T-helper 2 cell (primary cell): ENCODE measurements around the gene ICAM5.
"Not testable (repeated sequence)": the region's sequence is repeated elsewhere in the genome, so short reads cannot be mapped to it uniquely, and the experiment has no call there.

ENCODE experiments used
- DNase-seq, 5 experiments: peaks; one replicate each; pipeline versions ENCODE4 v3.0.0 to v3.0.0-alpha.2; 2012 to 2022

ICAM5 gene

DNA sequence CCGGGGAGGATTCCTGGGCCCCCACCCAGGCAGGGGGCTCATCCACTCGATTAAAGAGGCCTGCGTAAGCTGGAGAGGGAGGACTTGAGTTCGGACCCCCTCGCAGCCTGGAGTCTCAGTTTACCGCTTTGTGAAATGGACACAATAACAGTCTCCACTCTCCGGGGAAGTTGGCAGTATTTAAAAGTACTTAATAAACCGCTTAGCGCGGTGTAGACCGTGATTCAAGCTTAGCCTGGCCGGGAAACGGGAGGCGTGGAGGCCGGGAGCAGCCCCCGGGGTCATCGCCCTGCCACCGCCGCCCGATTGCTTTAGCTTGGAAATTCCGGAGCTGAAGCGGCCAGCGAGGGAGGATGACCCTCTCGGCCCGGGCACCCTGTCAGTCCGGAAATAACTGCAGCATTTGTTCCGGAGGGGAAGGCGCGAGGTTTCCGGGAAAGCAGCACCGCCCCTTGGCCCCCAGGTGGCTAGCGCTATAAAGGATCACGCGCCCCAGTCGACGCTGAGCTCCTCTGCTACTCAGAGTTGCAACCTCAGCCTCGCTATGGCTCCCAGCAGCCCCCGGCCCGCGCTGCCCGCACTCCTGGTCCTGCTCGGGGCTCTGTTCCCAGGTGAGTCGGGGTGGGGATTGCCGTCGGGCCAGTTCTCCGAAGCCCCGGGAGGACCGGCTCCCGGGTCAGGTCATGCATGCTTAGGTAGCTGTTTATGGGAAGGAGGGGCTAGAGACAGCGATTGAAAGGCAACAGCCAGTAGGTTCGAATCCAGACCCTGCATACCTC lies 18.9 kb upstream of the ICAM5 start, which contains the start of gene ICAM1:
TSS of gene ICAM1 (plus strand) at position 505 of the 779 bp plus-strand sequence. CDS start at position 545, 40 bp downstream.
- DNase-seq = peak; percentile 45 to 89 (median 61)

GRCh38 chr19:10271543-10272086 lies 18.1 kb upstream of the ICAM5 start:
- DNase-seq = peak in 2 of 5 experiments; percentile 33 to 52

DNA sequence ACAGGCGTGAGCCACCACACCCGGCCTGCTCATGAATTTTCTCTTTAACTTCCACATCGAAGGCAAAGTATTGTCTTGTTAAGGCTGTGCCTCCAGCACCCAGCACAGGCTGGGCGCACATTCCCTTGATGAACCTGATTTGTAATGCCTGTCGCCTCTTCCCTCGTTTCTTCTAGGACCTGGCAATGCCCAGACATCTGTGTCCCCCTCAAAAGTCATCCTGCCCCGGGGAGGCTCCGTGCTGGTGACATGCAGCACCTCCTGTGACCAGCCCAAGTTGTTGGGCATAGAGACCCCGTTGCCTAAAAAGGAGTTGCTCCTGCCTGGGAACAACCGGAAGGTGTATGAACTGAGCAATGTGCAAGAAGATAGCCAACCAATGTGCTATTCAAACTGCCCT lies 15.2 kb upstream of the ICAM5 start:
- DNase-seq = no peak

DNA sequence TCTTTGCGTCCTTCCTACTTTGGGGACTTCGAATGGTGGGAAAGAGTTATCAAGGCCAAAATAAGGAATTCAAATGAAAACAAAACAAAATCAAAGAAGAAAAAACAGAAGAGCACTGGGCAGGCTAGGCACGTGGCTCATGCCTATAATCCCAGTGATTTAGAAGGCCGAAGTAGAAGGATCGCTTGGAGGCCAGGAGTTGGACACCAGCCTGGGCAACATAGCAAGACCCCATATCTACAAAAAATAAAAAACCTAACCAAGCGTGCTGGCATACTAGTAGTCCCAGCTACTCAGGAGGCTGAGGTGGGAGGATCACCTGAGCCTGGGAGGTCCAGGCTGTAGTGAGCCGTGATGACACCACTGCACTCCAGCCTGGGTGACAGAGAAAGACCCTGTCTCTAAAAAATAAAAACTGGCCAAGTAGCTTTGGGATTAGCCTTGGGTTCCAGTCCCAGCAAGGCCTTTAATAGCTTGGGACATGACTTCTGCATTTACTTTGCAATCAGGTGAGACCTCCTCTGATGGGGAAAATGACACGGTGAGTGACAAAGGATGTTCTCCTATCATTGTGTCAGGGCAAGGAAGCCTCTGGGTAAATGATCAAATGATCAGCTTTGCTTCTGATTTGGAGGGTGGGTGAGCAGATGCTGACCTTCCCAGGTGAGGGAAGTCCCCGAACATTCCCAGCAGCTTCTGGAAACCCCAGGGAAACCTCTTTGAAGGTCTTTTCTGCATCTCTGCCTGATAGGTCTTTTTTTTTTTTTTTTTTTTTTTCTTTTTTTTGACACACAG lies 11.8 kb upstream of the ICAM5 start:
- DNase-seq = no peak

- DNase-seq = no peak
These were observed 10.8 kb upstream of the ICAM5 start for GRCh38 chr19:10278935-10279334.

GRCh38 chr19:10279737-10280442 lies 9.9 kb upstream of the ICAM5 start:
- no peak for DNase-seq

DNA sequence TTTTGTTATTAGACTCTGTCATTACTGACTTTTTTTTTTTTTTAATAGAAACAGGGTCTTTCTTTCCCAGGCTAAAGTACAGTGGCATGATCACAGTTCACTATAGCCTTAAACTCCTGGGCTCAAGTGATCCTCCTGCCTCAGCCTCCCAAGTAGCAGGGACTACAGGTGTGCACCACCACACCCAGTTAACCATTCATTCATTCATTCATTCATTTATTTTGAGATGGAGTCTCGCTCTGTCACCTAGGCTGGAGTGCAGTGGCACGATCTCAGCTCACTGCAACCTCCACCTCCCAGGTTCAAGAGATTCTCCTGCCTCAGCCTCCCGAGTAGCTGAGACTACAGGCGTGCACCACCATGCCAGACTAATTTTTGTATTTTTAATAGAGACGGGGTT lies 7.7 kb upstream of the ICAM5 start:
- DNase-seq = not testable (repeated sequence)

- DNase-seq = no peak
These were observed 6.3 kb upstream of the ICAM5 start for GRCh38 chr19:10283301-10284064.

GRCh38 chr19:10284065-10284959 lies 5.4 kb upstream of the ICAM5 start:
- DNase-seq = no peak

GRCh38 chr19:10284960-10285278 lies 4.8 kb upstream of the ICAM5 start:
- no peak for DNase-seq

- no peak for DNase-seq
These were observed 4.4 kb upstream of the ICAM5 start for GRCh38 chr19:10285393-10285792.

DNA sequence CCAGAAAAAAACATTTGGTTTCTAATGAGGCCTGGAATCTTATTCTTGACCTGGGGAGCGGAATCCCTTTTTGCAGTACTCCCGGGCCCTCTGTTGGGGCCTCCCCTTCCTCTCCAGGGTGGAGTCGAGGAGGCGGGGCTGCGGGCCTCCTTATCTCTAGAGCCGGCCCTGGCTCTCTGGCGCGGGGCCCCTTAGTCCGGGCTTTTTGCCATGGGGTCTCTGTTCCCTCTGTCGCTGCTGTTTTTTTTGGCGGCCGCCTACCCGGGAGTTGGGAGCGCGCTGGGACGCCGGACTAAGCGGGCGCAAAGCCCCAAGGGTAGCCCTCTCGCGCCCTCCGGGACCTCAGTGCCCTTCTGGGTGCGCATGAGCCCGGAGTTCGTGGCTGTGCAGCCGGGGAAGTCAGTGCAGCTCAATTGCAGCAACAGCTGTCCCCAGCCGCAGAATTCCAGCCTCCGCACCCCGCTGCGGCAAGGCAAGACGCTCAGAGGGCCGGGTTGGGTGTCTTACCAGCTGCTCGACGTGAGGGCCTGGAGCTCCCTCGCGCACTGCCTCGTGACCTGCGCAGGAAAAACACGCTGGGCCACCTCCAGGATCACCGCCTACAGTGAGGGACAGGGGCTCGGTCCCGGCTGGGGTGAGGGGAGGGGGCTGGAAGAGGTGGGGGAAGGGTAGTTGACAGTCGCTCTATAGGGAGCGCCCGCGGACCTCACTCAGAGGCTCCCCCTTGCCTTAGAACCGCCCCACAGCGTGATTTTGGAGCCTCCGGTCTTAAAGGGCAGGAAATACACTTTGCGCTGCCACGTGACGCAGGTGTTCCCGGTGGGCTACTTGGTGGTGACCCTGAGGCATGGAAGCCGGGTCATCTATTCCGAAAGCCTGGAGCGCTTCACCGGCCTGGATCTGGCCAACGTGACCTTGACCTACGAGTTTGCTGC lies 2.7 kb upstream of the ICAM5 start, which contains the start of gene ICAM4:
TSS of gene ICAM4 (plus strand) at position 153 of the 935 bp plus-strand sequence. CDS start at position 211, 58 bp downstream.
- peak in 1 of 5 experiments; percentile 52 for DNase-seq

DNA sequence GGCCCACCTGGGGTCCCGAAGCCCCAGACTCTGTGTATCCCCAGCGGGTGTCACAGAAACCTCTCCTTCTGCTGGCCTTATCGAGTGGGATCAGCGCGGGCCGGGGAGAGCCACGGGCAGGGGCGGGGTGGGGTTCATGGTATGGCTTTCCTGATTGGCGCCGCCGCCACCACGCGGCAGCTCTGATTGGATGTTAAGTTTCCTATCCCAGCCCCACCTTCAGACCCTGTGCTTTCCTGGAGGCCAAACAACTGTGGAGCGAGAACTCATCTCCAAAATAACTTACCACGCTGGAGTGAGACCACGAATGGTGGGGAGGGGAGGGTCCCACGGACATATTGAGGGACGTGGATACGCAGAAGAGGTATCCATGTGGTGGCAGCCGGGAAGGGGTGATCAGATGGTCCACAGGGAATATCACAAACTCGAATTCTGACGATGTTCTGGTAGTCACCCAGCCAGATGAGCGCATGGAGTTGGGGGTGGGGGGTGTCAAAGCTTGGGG lies 1.0 kb upstream of the ICAM5 start:
- peak in 2 of 5 experiments; percentile 25 to 71 for DNase-seq

- peak in 4 of 5 experiments; percentile 55 to 90 (median 56) for DNase-seq
These were observed 451 bp upstream of the ICAM5 start for GRCh38 chr19:10289167-10289835.

DNA sequence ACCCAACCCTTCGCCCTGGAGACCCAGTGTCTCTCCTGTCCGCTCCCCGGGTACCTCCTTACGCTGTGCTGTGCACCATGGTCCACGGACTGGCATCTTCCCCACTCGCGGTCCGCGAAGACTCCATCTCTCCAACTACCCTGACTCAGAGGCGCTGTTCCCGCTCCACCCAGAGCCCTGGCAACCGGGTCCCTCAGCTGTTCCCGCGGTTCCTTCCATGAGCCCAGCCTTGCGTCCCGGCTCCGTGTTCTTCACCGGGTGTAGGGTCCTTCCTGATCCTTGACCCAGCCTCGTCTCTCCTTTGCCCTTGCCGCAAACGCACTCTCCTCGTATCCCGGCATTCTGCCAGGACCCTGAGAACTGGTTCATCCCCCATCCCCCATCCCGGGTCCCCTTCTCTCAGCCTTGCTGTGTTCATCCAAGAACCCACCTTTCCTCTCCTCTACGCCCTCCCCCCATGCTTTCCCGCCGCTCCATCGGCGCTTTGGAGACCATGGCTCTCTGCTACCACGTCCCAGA lies 664 bp downstream of the ICAM5 start:
- DNase-seq = peak in 1 of 5 experiments; percentile 24

DNA sequence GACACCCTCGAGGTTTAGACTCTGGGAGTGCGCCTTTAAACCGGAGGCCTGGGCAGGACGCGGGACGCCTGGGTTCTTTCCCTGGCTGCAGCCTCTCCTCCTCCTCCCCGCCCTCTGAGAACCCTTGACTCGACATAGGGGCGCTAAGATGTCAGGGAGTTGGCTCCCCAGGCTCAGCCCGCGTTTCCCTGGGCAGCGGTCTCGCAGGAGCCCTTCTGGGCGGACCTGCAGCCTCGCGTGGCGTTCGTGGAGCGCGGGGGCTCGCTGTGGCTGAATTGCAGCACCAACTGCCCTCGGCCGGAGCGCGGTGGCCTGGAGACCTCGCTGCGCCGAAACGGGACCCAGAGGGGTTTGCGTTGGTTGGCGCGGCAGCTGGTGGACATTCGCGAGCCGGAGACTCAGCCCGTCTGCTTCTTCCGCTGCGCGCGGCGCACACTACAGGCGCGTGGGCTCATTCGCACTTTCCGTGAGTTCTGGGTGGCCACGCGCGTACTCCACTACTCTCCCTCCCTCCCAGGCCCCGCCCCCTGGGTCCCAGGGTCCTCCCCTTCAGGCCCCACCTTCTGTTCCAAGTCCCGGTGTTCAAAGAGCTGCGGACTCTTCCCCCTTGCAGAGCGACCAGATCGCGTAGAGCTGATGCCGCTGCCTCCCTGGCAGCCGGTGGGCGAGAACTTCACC lies 1.3 kb downstream of the ICAM5 start:
- peak in 2 of 5 experiments; percentile 47 to 57 for DNase-seq

GRCh38 chr19:10291554-10292205 lies 1.9 kb downstream of the ICAM5 start:
- peak in 1 of 5 experiments; percentile 45 for DNase-seq
